Stomach (tissue), 4 donors: ENCODE data around the gene FXYD2.

Experiments used
- EP300 ChIP-seq: sonication (generic); formaldehyde crosslinking; IDR thresholded peaks from one replicate; pipeline ENCODE4 v1.6.1; 2017; ENCODE audit warnings: antibody characterized with exemption
- POLR2A ChIP-seq, 4 donors: fragments of 450-650 bp; IDR thresholded peaks; one replicate each; pipeline ENCODE4 v1.6.1; 2016; ENCODE audit warnings: antibody characterized with exemption in 4 of 4, control low read depth in 2 of 4, mild to moderate bottlenecking in 1 of 4, moderate library complexity in 1 of 4

- TF ChIP-seq POLR2A (IDR thresholded peaks at IDR 0.05) (no peak), EP300 (no peak)
Observed at GRCh38 chr11:117837070-117837776, 12.7 kb upstream of the FXYD2 start.
